Panc1 (cell line): ENCODE data around the gene NCKAP5L. TPM values are rescaled to one million over a fixed set of nuclear protein-coding genes. Genes with fewer than 3 reads are reported as not detected.
"Not testable (repeated sequence)": the region's sequence is repeated elsewhere in the genome, so short reads cannot be mapped to it uniquely, and the experiment has no call there.

Experiments used
- ATAC-seq: fragments of 200-7000 bp; cut with Tn5 transposase; 2 replicates; pipeline ENCODE4 v1.9.1; 2020; ENCODE audit warnings: mild to moderate bottlenecking, moderate library complexity
- BruUV-seq: library from RNA; stranded (reverse); fragments of 400-500 nt; replicated peaks from 2 replicates; lab custom pipeline; 2021; lab: Mats Ljungman, UMichigan
- CTCF ChIA-PET: fragments of 300-600 bp; sonication (Branson Sonifier 250); formaldehyde crosslinking; loops from one replicate; lab custom pipeline; 2022; ENCODE audit warnings: antibody characterized with exemption; lab: Charles Lee
- POLR2A ChIA-PET: fragments of 300-600 bp; sonication (Branson Sonifier 250); formaldehyde crosslinking; loops from one replicate; lab custom pipeline; 2022; ENCODE audit warnings: antibody characterized with exemption; lab: Charles Lee
- DNase-seq: peaks from one replicate; pipeline ENCODE4 v3.0.0-alpha.2; 2010; ENCODE audit warnings: low read depth, low spot score
- H3K27ac ChIP-seq: 2 replicates; pipeline ENCODE4 v1.5.1; 2011; ENCODE audit warnings: mild to moderate bottlenecking, low read length, inconsistent platforms
- H3K27me3 ChIP-seq: fragments of 200-500 bp; sonication (Bioruptor generic); 2 replicates; pipeline ENCODE4 v1.6.0; 2014; ENCODE audit warnings: low read length, inconsistent platforms; ENCODE audit not compliant: control insufficient read depth, insufficient read depth
- H3K36me3 ChIP-seq: fragments of 200-500 bp; sonication (Bioruptor generic); 2 replicates; pipeline ENCODE4 v1.5.1; 2014; ENCODE audit warnings: inconsistent platforms, mild to moderate bottlenecking, low read length, moderate library complexity; ENCODE audit not compliant: control insufficient read depth, insufficient read depth
- H3K4me1 ChIP-seq: 2 replicates; pipeline ENCODE4 v1.5.1; 2011; ENCODE audit warnings: inconsistent platforms, mild to moderate bottlenecking, low read length, moderate library complexity; ENCODE audit not compliant: control insufficient read depth, insufficient read depth
- H3K4me3 ChIP-seq, 2 experiments: 2 replicates each; pipeline ENCODE4 v1.5.1; 2011 to 2012; ENCODE audit warnings: low read depth in 2 of 2, low read length in 2 of 2, mild to moderate bottlenecking in 2 of 2, inconsistent platforms in 1 of 2, moderate library complexity in 1 of 2
- H3K9me3 ChIP-seq: fragments of 200-500 bp; sonication (Bioruptor generic); 2 replicates; pipeline ENCODE4 v1.5.1; 2014; ENCODE audit warnings: low read depth, mild to moderate bottlenecking, inconsistent platforms, low read length, moderate library complexity; ENCODE audit not compliant: control insufficient read depth, insufficient read depth
- POLR2AphosphoS5 ChIP-seq: IDR thresholded peaks from 2 replicates; pipeline ENCODE4 v1.6.1; 2012; ENCODE audit warnings: mild to moderate bottlenecking, low read depth, low read length, moderate library complexity
- SIN3A ChIP-seq: IDR thresholded peaks from 2 replicates; pipeline ENCODE4 v1.6.1; 2012; ENCODE audit warnings: low read depth, mild to moderate bottlenecking, low read length, moderate library complexity, borderline replicate concordance; ENCODE audit not compliant: insufficient read depth
- TCF7L2 ChIP-seq: IDR thresholded peaks from 2 replicates; pipeline ENCODE4 v1.6.1; 2011; ENCODE audit warnings: mild to moderate bottlenecking, low read depth, low read length, inconsistent platforms
- in situ Hi-C: cut with HindIII; loops from 2 replicates; pipeline ENCODE4 v1.10.0; 2016; ENCODE audit warnings: low sequenced_read_pairs, low pct_unique_long_range_greater_than_20kb
- intact Hi-C: fragments of 100-400 bp; cut with micrococcal nuclease; formaldehyde crosslinking; loops from one replicate; pipeline ENCODE4 v1.10.0; 2022; ENCODE audit not compliant: unreplicated experiment
- total RNA-seq: library from RNA; stranded (reverse); gene quantifications from one replicate; pipeline ENCODE4 v1.2.1, GENCODE V29; 2021; ENCODE audit not compliant: unreplicated experiment
- TF ChIP-seq, protein P1 (sequence below): fragments of 450-650 bp; IDR thresholded peaks from 2 replicates; pipeline ENCODE4 v1.5.1; 2017; ENCODE audit warnings: mild to moderate bottlenecking
- TF ChIP-seq, protein P2 (sequence below), 2 experiments: IDR thresholded peaks; 2 replicates each; pipeline ENCODE4 v1.6.1; 2011 to 2012; ENCODE audit warnings: low read depth in 2 of 2, control low read depth in 1 of 2, low read length in 1 of 2, mild to moderate bottlenecking in 1 of 2, moderate library complexity in 1 of 2; ENCODE audit not compliant: insufficient read depth in 1 of 2

The NCKAP5L gene
- total RNA-seq, 1 experiment from 2014 or later = 17.3 TPM

DNA sequence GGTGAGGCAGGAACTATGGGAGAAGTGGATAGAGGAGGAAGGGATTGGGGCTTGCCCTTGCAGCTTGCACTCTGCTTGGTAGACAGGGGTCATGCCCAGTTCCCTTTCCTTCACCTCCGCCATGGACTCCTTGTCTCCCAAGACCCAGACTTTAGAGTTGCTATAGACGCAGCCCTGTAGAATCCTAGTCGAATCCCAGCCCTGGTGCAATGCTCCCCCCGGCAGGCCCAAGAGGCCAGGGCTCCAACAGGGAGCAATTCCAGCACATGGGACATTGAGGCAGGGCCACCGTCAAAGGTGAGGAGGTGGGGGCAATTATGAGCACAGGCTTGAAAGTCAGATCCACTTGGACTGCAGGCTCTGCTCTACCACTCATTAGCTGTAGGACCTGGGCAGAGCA, 44.2 kb upstream of the NCKAP5L start:
- ATAC-seq = no peak
- BruUV-seq = no TSS peak
- CTCF ChIA-PET = no interaction called here
- Histone ChIP-seq H3K27ac (peak overlapping the region; percentile 25; the same call in 1 of the 2 replicates), H3K9me3 (no peaks in the 10 kb centered on the region), H3K36me3 (no peaks in the 10 kb centered on the region), H3K27me3 (no peaks in the 10 kb centered on the region), H3K4me3 (no peak overlapping the region), H3K4me1 (peaks cover 39% of the 10 kb centered on the region)
- in situ Hi-C loops = no loop called here
- DNase-seq = no peak
- TF ChIP-seq POLR2AphosphoS5 (no peak), TCF7L2 (no peak), SIN3A (no peak)
- TF ChIP-seq, protein P1, sequence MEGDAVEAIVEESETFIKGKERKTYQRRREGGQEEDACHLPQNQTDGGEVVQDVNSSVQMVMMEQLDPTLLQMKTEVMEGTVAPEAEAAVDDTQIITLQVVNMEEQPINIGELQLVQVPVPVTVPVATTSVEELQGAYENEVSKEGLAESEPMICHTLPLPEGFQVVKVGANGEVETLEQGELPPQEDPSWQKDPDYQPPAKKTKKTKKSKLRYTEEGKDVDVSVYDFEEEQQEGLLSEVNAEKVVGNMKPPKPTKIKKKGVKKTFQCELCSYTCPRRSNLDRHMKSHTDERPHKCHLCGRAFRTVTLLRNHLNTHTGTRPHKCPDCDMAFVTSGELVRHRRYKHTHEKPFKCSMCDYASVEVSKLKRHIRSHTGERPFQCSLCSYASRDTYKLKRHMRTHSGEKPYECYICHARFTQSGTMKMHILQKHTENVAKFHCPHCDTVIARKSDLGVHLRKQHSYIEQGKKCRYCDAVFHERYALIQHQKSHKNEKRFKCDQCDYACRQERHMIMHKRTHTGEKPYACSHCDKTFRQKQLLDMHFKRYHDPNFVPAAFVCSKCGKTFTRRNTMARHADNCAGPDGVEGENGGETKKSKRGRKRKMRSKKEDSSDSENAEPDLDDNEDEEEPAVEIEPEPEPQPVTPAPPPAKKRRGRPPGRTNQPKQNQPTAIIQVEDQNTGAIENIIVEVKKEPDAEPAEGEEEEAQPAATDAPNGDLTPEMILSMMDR = no peak
- TF ChIP-seq, protein P2, sequence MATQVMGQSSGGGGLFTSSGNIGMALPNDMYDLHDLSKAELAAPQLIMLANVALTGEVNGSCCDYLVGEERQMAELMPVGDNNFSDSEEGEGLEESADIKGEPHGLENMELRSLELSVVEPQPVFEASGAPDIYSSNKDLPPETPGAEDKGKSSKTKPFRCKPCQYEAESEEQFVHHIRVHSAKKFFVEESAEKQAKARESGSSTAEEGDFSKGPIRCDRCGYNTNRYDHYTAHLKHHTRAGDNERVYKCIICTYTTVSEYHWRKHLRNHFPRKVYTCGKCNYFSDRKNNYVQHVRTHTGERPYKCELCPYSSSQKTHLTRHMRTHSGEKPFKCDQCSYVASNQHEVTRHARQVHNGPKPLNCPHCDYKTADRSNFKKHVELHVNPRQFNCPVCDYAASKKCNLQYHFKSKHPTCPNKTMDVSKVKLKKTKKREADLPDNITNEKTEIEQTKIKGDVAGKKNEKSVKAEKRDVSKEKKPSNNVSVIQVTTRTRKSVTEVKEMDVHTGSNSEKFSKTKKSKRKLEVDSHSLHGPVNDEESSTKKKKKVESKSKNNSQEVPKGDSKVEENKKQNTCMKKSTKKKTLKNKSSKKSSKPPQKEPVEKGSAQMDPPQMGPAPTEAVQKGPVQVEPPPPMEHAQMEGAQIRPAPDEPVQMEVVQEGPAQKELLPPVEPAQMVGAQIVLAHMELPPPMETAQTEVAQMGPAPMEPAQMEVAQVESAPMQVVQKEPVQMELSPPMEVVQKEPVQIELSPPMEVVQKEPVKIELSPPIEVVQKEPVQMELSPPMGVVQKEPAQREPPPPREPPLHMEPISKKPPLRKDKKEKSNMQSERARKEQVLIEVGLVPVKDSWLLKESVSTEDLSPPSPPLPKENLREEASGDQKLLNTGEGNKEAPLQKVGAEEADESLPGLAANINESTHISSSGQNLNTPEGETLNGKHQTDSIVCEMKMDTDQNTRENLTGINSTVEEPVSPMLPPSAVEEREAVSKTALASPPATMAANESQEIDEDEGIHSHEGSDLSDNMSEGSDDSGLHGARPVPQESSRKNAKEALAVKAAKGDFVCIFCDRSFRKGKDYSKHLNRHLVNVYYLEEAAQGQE (IDR thresholded peaks at IDR 0.05; ENCODE audit: insufficient read depth in 1 of 2, low read depth in 2 of 2, low read length in 1 of 2) = no peak
- POLR2A ChIA-PET = interaction anchor here (0.6 kb wide), 1 partner anchor 65 kb away, joined by 3 read pairs; no protein-coding TSS in a partner anchor
- intact Hi-C loops = no loop called here

GRCh38 chr12:49871811-49872251, 43.6 kb upstream of the NCKAP5L start:
- in situ Hi-C loops, intact Hi-C loops, H3K9me3 ChIP-seq, CTCF ChIA-PET, H3K4me3 ChIP-seq, ATAC-seq, DNase-seq, H3K27me3 ChIP-seq, H3K36me3 ChIP-seq, BruUV-seq: not testable (repeated sequence)
- POLR2A ChIA-PET = interaction anchor here (0.6 kb wide), 1 partner anchor 66 kb away, joined by 3 read pairs; no protein-coding TSS in a partner anchor
- Histone ChIP-seq H3K27ac (peak overlapping the region; percentile 25; the same call in 1 of the 2 replicates), H3K4me1 (peaks cover 41% of the 10 kb centered on the region)

DNA sequence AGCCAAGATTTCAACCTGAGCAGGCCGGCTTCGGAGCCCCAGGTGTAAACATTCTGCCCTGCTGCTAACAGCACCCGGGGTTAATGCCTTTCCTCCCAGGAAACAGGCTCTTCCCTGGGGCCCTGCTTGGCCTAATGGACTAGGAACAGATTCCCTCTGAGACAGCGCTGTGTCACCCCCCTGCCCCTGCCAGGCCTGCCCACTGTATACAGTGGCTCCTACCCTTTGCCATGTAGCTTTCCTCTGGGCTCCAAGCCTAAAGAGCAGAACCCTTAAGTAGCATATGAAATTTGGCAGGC, 43.0 kb upstream of the NCKAP5L start:
- intact Hi-C loops (no loop called here), in situ Hi-C loops (no loop called here)
- peaks cover 41% of the 10 kb centered on the region for H3K4me1 ChIP-seq
- POLR2A ChIA-PET = interaction anchor here (0.5 kb wide), 1 partner anchor 97 kb away, joined by 3 read pairs; no protein-coding TSS in a partner anchor
- BruUV-seq = no TSS peak
- peak overlapping the region; percentile 58 for H3K27ac ChIP-seq
- ATAC-seq (no peak), DNase-seq (no peak)
- no peak overlapping the region for H3K4me3 ChIP-seq
- H3K9me3 ChIP-seq = no peaks in the 10 kb centered on the region
- H3K36me3 ChIP-seq = no peaks in the 10 kb centered on the region
- TF ChIP-seq, protein P1 = no peak
- TF ChIP-seq SIN3A = no peak
- no peak for TF ChIP-seq TCF7L2
- no peak for TF ChIP-seq POLR2AphosphoS5
- TF ChIP-seq, protein P2 (IDR thresholded peaks at IDR 0.05; ENCODE audit: insufficient read depth in 1 of 2, low read depth in 2 of 2, low read length in 1 of 2) = no peak
- CTCF ChIA-PET = interaction anchor here (0.5 to 0.9 kb wide), 2 partner anchors 98 to 130 kb away, joined by 6 to 7 read pairs; no protein-coding TSS in a partner anchor
- H3K27me3 ChIP-seq = no peaks in the 10 kb centered on the region
